ENCODE measurements around the gene DCXR. TPM values are rescaled to one million over a fixed set of nuclear protein-coding genes. Genes with fewer than 3 reads are reported as not detected.

The DCXR gene
- total and polyA plus RNA-seq, 2 experiments from 2014 or later: 86.9 to 137 TPM

DNA sequence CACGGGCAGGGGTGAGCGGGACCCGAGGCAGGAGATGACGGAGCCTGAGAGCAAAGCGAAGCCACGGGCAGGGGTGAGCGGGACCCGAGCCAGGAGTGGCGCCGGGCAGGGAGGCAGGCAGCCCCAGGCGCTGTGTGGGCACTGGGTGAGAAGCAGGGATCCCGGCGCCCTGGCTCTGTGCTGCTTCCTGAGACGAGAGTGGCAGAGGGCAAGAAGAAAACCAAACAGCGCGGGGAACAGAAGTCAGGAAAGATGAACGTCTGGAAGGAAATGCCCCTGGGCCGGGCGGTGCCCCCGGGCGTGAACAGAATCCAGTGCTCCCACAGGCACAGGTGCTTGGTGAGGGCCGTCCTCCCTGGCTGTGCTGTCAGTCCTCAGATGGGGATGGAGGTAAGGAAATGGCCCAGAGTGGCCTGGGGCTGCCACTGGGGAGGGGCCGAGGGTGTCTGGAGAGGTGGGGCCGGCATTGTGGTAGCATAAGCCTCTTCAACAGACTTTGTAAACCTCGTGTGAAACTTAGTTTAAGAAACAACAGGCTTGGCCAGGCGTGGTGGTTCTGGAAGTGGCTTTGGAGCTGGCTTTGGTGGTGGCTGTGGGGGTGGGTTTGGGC is 50.2 kb downstream of the DCXR start:
- Histone ChIP-seq H3K27ac (ENCODE audit: low read depth) (no peak overlapping the region), H3K4me1 (ENCODE audit: insufficient read depth) (peaks cover 9% of the 10 kb centered on the region; the same call in 1 of the 2 replicates), H3F3A (replicated peaks; ENCODE audit: low read depth) (0 out of 2 replicates have a peak, but pooled peaks cover 3% of the 10 kb centered on the region), H3K9me2 (ENCODE audit: insufficient read depth) (no peaks in the 10 kb centered on the region), H3K79me2 (replicated peaks; ENCODE audit: insufficient read depth) (no peaks in the 10 kb centered on the region), H3K4me2 (no peak overlapping the region), H4K20me1 (replicated peaks; ENCODE audit: insufficient read depth) (no peaks in the 10 kb centered on the region; the same call in none of the 2 replicates), H2AFZ (no peak overlapping the region), H3K4me3 (no peak overlapping the region), H3K36me3 (ENCODE audit: insufficient read depth) (no peaks in the 10 kb centered on the region), H3K27me3 (ENCODE audit: insufficient read depth) (no peaks in the 10 kb centered on the region)
- no peak overlapping the region for H3K4me3 Mint-ChIP-seq
- no peak overlapping the region for H3K27ac Mint-ChIP-seq
- H3K36me3 Mint-ChIP-seq (ENCODE audit: low read depth): peaks cover 41% of the 10 kb centered on the region
- TF ChIP-seq, protein P1, sequence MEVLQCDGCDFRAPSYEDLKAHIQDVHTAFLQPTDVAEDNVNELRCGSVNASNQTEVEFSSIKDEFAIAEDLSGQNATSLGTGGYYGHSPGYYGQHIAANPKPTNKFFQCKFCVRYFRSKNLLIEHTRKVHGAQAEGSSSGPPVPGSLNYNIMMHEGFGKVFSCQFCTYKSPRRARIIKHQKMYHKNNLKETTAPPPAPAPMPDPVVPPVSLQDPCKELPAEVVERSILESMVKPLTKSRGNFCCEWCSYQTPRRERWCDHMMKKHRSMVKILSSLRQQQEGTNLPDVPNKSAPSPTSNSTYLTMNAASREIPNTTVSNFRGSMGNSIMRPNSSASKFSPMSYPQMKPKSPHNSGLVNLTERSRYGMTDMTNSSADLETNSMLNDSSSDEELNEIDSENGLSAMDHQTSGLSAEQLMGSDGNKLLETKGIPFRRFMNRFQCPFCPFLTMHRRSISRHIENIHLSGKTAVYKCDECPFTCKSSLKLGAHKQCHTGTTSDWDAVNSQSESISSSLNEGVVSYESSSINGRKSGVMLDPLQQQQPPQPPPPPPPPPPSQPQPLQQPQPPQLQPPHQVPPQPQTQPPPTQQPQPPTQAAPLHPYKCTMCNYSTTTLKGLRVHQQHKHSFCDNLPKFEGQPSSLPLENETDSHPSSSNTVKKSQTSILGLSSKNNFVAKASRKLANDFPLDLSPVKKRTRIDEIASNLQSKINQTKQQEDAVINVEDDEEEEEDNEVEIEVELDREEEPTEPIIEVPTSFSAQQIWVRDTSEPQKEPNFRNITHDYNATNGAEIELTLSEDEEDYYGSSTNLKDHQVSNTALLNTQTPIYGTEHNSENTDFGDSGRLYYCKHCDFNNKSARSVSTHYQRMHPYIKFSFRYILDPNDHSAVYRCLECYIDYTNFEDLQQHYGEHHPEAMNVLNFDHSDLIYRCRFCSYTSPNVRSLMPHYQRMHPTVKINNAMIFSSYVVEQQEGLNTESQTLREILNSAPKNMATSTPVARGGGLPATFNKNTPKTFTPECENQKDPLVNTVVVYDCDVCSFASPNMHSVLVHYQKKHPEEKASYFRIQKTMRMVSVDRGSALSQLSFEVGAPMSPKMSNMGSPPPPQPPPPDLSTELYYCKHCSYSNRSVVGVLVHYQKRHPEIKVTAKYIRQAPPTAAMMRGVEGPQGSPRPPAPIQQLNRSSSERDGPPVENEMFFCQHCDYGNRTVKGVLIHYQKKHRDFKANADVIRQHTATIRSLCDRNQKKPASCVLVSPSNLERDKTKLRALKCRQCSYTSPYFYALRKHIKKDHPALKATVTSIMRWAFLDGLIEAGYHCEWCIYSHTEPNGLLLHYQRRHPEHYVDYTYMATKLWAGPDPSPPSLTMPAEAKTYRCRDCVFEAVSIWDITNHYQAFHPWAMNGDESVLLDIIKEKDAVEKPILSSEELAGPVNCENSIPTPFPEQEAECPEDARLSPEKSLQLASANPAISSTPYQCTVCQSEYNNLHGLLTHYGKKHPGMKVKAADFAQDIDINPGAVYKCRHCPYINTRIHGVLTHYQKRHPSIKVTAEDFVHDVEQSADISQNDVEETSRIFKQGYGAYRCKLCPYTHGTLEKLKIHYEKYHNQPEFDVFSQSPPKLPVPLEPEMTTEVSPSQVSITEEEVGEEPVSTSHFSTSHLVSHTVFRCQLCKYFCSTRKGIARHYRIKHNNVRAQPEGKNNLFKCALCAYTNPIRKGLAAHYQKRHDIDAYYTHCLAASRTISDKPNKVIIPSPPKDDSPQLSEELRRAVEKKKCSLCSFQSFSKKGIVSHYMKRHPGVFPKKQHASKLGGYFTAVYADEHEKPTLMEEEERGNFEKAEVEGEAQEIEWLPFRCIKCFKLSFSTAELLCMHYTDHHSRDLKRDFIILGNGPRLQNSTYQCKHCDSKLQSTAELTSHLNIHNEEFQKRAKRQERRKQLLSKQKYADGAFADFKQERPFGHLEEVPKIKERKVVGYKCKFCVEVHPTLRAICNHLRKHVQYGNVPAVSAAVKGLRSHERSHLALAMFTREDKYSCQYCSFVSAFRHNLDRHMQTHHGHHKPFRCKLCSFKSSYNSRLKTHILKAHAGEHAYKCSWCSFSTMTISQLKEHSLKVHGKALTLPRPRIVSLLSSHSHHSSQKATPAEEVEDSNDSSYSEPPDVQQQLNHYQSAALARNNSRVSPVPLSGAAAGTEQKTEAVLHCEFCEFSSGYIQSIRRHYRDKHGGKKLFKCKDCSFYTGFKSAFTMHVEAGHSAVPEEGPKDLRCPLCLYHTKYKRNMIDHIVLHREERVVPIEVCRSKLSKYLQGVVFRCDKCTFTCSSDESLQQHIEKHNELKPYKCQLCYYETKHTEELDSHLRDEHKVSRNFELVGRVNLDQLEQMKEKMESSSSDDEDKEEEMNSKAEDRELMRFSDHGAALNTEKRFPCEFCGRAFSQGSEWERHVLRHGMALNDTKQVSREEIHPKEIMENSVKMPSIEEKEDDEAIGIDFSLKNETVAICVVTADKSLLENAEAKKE (CRISPR knock-in tag; IDR thresholded peaks at IDR 0.05): no peak
- TF ChIP-seq CREB1 (CRISPR knock-in tag; IDR thresholded peaks at IDR 0.05; ENCODE audit: low read depth) (no peak), EZH2 (IDR thresholded peaks at IDR 0.05; ENCODE audit: low read depth, unreplicated experiment) (no peak), JUNB (IDR thresholded peaks at IDR 0.05; ENCODE audit: unreplicated experiment) (no peak), STAT1 (IDR thresholded peaks at IDR 0.05; ENCODE audit: unreplicated experiment) (no peak), ZNF331 (CRISPR knock-in tag; IDR thresholded peaks at IDR 0.05; ENCODE audit: low read depth) (no peak), NANOG (IDR thresholded peaks at IDR 0.05; ENCODE audit: borderline replicate concordance) (no peak), POLR2AphosphoS5 (IDR thresholded peaks at IDR 0.05; ENCODE audit: low read depth) (no peak)
- TF ChIP-seq, protein P2, sequence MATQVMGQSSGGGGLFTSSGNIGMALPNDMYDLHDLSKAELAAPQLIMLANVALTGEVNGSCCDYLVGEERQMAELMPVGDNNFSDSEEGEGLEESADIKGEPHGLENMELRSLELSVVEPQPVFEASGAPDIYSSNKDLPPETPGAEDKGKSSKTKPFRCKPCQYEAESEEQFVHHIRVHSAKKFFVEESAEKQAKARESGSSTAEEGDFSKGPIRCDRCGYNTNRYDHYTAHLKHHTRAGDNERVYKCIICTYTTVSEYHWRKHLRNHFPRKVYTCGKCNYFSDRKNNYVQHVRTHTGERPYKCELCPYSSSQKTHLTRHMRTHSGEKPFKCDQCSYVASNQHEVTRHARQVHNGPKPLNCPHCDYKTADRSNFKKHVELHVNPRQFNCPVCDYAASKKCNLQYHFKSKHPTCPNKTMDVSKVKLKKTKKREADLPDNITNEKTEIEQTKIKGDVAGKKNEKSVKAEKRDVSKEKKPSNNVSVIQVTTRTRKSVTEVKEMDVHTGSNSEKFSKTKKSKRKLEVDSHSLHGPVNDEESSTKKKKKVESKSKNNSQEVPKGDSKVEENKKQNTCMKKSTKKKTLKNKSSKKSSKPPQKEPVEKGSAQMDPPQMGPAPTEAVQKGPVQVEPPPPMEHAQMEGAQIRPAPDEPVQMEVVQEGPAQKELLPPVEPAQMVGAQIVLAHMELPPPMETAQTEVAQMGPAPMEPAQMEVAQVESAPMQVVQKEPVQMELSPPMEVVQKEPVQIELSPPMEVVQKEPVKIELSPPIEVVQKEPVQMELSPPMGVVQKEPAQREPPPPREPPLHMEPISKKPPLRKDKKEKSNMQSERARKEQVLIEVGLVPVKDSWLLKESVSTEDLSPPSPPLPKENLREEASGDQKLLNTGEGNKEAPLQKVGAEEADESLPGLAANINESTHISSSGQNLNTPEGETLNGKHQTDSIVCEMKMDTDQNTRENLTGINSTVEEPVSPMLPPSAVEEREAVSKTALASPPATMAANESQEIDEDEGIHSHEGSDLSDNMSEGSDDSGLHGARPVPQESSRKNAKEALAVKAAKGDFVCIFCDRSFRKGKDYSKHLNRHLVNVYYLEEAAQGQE (IDR thresholded peaks at IDR 0.05; ENCODE audit: unreplicated experiment): no peak
- ATAC-seq (no peak), DNase-seq (ENCODE audit: low spot score) (no peak)
- no peaks in the 10 kb centered on the region for H3K9me3 Mint-ChIP-seq
- peaks cover 9% of the 10 kb centered on the region for H3K27me3 Mint-ChIP-seq (ENCODE audit: insufficient read depth, low read depth, poor library complexity)
- H3K4me1 Mint-ChIP-seq: peaks cover 15% of the 10 kb centered on the region

Measured in GM23338 (cell line).